MM.1S (cell line): ENCODE measurements around the gene STS.

Experiments used
- DNase-seq: peaks from one replicate; pipeline ENCODE4 v3.0.0-alpha.2; 2015
- H2AFZ ChIP-seq: fragments of 300-600 bp; sonication (generic); 2 replicates; pipeline ENCODE4 v1.6.0; 2016; ENCODE audit warnings: antibody characterized with exemption, low read length
- H3F3A ChIP-seq: fragments of 300-600 bp; sonication (generic); 2 replicates; pipeline ENCODE4 v1.6.1; 2016; ENCODE audit warnings: mild to moderate bottlenecking, antibody characterized with exemption, low read length, moderate library complexity, mixed read lengths; ENCODE audit not compliant: insufficient read depth
- H3K27ac ChIP-seq: fragments of 300-600 bp; sonication (generic); 2 replicates; pipeline ENCODE4 v1.5.1; 2016; ENCODE audit warnings: mild to moderate bottlenecking, low read length
- H3K27me3 ChIP-seq: fragments of 300-600 bp; sonication (generic); replicated peaks from 2 replicates; pipeline ENCODE4 v1.6.0; 2016; ENCODE audit warnings: low read length; ENCODE audit not compliant: insufficient read depth
- H3K36me3 ChIP-seq: fragments of 300-600 bp; sonication (generic); replicated peaks from 2 replicates; pipeline ENCODE4 v1.6.1; 2016; ENCODE audit warnings: mild to moderate bottlenecking, low read length, mixed read lengths; ENCODE audit not compliant: insufficient read depth
- H3K4me1 ChIP-seq: fragments of 300-600 bp; sonication (generic); 2 replicates; pipeline ENCODE4 v1.6.1; 2016; ENCODE audit warnings: low read length, mixed read lengths
- H3K4me2 ChIP-seq: fragments of 300-600 bp; sonication (generic); 2 replicates; pipeline ENCODE4 v1.6.0; 2016; ENCODE audit warnings: low read depth, low read length
- H3K4me3 ChIP-seq: fragments of 300-600 bp; sonication (generic); 2 replicates; pipeline ENCODE4 v1.5.1; 2016; ENCODE audit warnings: low read length, mixed read lengths
- H3K79me2 ChIP-seq: fragments of 300-600 bp; sonication (generic); 2 replicates; pipeline ENCODE4 v1.6.1; 2016; ENCODE audit warnings: mixed run types, low read length, mixed read lengths
- H3K9ac ChIP-seq: fragments of 300-600 bp; sonication (generic); 2 replicates; pipeline ENCODE4 v1.6.1; 2016; ENCODE audit warnings: low read length, mixed read lengths
- H3K9me2 ChIP-seq: fragments of 300-600 bp; sonication (generic); replicated peaks from 2 replicates; pipeline ENCODE4 v1.6.1; 2016; ENCODE audit warnings: mild to moderate bottlenecking, low read length, mixed read lengths; ENCODE audit not compliant: insufficient read depth
- H3K9me3 ChIP-seq: fragments of 300-600 bp; sonication (generic); replicated peaks from 2 replicates; pipeline ENCODE4 v1.6.1; 2016; ENCODE audit warnings: mild to moderate bottlenecking, low read length, mixed read lengths; ENCODE audit not compliant: insufficient read depth
- H4K20me1 ChIP-seq: fragments of 300-600 bp; sonication (generic); 2 replicates; pipeline ENCODE4 v1.6.1; 2016; ENCODE audit warnings: mild to moderate bottlenecking, low read length, moderate library complexity, mixed read lengths; ENCODE audit not compliant: insufficient read depth
- EZH2 ChIP-seq: fragments of 300-600 bp; sonication (generic); optimal IDR thresholded peaks from 2 replicates; pipeline ENCODE3; 2017; ENCODE audit warnings: low read depth, mild to moderate bottlenecking, antibody characterized with exemption, low read length, mixed read lengths
- EZH2phosphoT487 ChIP-seq: fragments of 300-600 bp; sonication (generic); IDR thresholded peaks from 2 replicates; pipeline ENCODE4 v1.6.1; 2018; ENCODE audit warnings: antibody characterized with exemption, low read length
- TF ChIP-seq, protein P1 (sequence below): fragments of 300-600 bp; sonication (generic); IDR thresholded peaks from 2 replicates; pipeline ENCODE4 v1.5.1; 2016; ENCODE audit warnings: antibody characterized with exemption, low read length, mixed read lengths

The STS gene

GRCh38 chrX:7191681-7192110 lies 44.2 kb downstream of the STS start:
- no peaks in the 10 kb centered on the region for H4K20me1 ChIP-seq
- H3K9ac ChIP-seq = no peak overlapping the region
- H3K9me3 ChIP-seq = no peaks in the 10 kb centered on the region
- no peaks in the 10 kb centered on the region for H3K9me2 ChIP-seq
- H2AFZ ChIP-seq = no peak overlapping the region
- H3K27ac ChIP-seq = no peak overlapping the region
- H3K4me3 ChIP-seq = no peak overlapping the region
- H3K36me3 ChIP-seq = no peaks in the 10 kb centered on the region
- H3K79me2 ChIP-seq = no peaks in the 10 kb centered on the region
- H3K4me1 ChIP-seq = no peaks in the 10 kb centered on the region
- no peak for TF ChIP-seq EZH2
- TF ChIP-seq, protein P1, sequence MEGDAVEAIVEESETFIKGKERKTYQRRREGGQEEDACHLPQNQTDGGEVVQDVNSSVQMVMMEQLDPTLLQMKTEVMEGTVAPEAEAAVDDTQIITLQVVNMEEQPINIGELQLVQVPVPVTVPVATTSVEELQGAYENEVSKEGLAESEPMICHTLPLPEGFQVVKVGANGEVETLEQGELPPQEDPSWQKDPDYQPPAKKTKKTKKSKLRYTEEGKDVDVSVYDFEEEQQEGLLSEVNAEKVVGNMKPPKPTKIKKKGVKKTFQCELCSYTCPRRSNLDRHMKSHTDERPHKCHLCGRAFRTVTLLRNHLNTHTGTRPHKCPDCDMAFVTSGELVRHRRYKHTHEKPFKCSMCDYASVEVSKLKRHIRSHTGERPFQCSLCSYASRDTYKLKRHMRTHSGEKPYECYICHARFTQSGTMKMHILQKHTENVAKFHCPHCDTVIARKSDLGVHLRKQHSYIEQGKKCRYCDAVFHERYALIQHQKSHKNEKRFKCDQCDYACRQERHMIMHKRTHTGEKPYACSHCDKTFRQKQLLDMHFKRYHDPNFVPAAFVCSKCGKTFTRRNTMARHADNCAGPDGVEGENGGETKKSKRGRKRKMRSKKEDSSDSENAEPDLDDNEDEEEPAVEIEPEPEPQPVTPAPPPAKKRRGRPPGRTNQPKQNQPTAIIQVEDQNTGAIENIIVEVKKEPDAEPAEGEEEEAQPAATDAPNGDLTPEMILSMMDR = no peak
- no peak for TF ChIP-seq EZH2phosphoT487
- DNase-seq = no peak
- H3F3A ChIP-seq = no peaks in the 10 kb centered on the region
- no peaks in the 10 kb centered on the region for H3K27me3 ChIP-seq
- no peak overlapping the region for H3K4me2 ChIP-seq

- no peaks in the 10 kb centered on the region for H3K36me3 ChIP-seq
- no peaks in the 10 kb centered on the region for H3K4me1 ChIP-seq
- no peaks in the 10 kb centered on the region for H3F3A ChIP-seq
- TF ChIP-seq, protein P1 = no peak
- TF ChIP-seq EZH2 (no peak), EZH2phosphoT487 (no peak)
- H3K79me2 ChIP-seq = no peaks in the 10 kb centered on the region
- no peak overlapping the region for H2AFZ ChIP-seq
- no peaks in the 10 kb centered on the region for H4K20me1 ChIP-seq
- H3K9ac ChIP-seq = no peak overlapping the region
- H3K4me3 ChIP-seq = no peak overlapping the region
- no peak overlapping the region for H3K27ac ChIP-seq
- no peaks in the 10 kb centered on the region for H3K9me2 ChIP-seq
- H3K27me3 ChIP-seq = no peaks in the 10 kb centered on the region
- H3K9me3 ChIP-seq = no peaks in the 10 kb centered on the region
- no peak for DNase-seq
- no peak overlapping the region for H3K4me2 ChIP-seq
Measured at GRCh38 chrX:7192871-7193270, 45.4 kb downstream of the STS start.

- DNase-seq = no peak
- no peak overlapping the region for H3K27ac ChIP-seq
- TF ChIP-seq EZH2 (no peak), EZH2phosphoT487 (no peak)
- TF ChIP-seq, protein P1 = no peak
- no peaks in the 10 kb centered on the region for H4K20me1 ChIP-seq
- H3F3A ChIP-seq = no peaks in the 10 kb centered on the region
- no peaks in the 10 kb centered on the region for H3K27me3 ChIP-seq
- no peak overlapping the region for H3K9ac ChIP-seq
- H3K79me2 ChIP-seq = no peaks in the 10 kb centered on the region
- H3K9me2 ChIP-seq = no peaks in the 10 kb centered on the region
- no peak overlapping the region for H3K4me2 ChIP-seq
- no peaks in the 10 kb centered on the region for H3K36me3 ChIP-seq
- no peaks in the 10 kb centered on the region for H3K4me1 ChIP-seq
- no peaks in the 10 kb centered on the region for H3K9me3 ChIP-seq
- H2AFZ ChIP-seq = no peak overlapping the region
- H3K4me3 ChIP-seq = no peak overlapping the region
Measured at GRCh38 chrX:7194606-7195005, 47.1 kb downstream of the STS start.
